OCI-LY3 (cell line): ENCODE results near the gene ZNF691.

ENCODE experiments used
- CTCF ChIP-seq: fragments of 200-600, 300-600 bp; sonication (generic); IDR thresholded peaks from 2 replicates; pipeline ENCODE4 v1.5.1; 2014; ENCODE audit warnings: antibody characterized with exemption, low read length, low read depth
- EZH2phosphoT487 ChIP-seq: fragments of 200-600 bp; shearing (Covaris generic); IDR thresholded peaks from 2 replicates; pipeline ENCODE4 v1.6.1; 2018; ENCODE audit warnings: antibody characterized with exemption, mixed run types, low read depth

- TF ChIP-seq CTCF (no peak), EZH2phosphoT487 (no peak)
Measured at GRCh38 chr1:42886800-42887199, 40.4 kb downstream of the ZNF691 start.
